Measurements from ENCODE around the gene FBXO28. TPM values are rescaled to one million over a fixed set of nuclear protein-coding genes. Genes with fewer than 3 reads are reported as not detected.
A peak's percentile ranks its signal among the peaks of the same experiment; 100 is the strongest.
"Not testable (repeated sequence)": the region's sequence is repeated elsewhere in the genome, so short reads cannot be mapped to it uniquely, and the experiment has no call there.

The FBXO28 gene
- total RNA-seq = 51.8 TPM

GRCh38 chr1:224113918-224114786 is at the start of gene FBXO28:
TSS of gene FBXO28 (plus strand) at chr1:224114111. CDS start at chr1:224114130, 19 bp downstream.
- no peak for FAIRE-seq
- DNase-seq (ENCODE audit: low spot score in 2 of 2) = peak; percentile 85 to 90

- FAIRE-seq (no peak), DNase-seq (ENCODE audit: low spot score in 2 of 2) (no peak)
Measured at GRCh38 chr1:224064150-224064549, 49.8 kb upstream of the FBXO28 start.

GRCh38 chr1:224065455-224065854 is 48.5 kb upstream of the FBXO28 start:
- no peak for FAIRE-seq

GRCh38 chr1:224067207-224067606 is 46.7 kb upstream of the FBXO28 start:
- no peak for FAIRE-seq
- no peak for DNase-seq (ENCODE audit: low spot score in 2 of 2)

More at GRCh38 chr1:224065455-224065854, 48.5 kb upstream of the FBXO28 start:
- no peak for DNase-seq (ENCODE audit: low spot score in 2 of 2)

GRCh38 chr1:224067621-224068457 is 46.1 kb upstream of the FBXO28 start:
- FAIRE-seq (no peak), DNase-seq (ENCODE audit: low spot score in 2 of 2) (no peak)

GRCh38 chr1:224068458-224069072 is 45.3 kb upstream of the FBXO28 start:
- no peak for DNase-seq (ENCODE audit: low spot score in 2 of 2)
- FAIRE-seq = no peak

- no peak for DNase-seq (ENCODE audit: low spot score in 2 of 2)
- FAIRE-seq = no peak
Measured at GRCh38 chr1:224069138-224069537, 44.8 kb upstream of the FBXO28 start.

- DNase-seq (ENCODE audit: low spot score in 2 of 2) = no peak
- FAIRE-seq = no peak
Measured at GRCh38 chr1:224070521-224070920, 43.4 kb upstream of the FBXO28 start.

- DNase-seq (ENCODE audit: low spot score in 2 of 2) = no peak
- FAIRE-seq = no peak
Measured at GRCh38 chr1:224076407-224076806, 37.5 kb upstream of the FBXO28 start.

- not testable (repeated sequence) for DNase-seq (ENCODE audit: low spot score in 2 of 2); FAIRE-seq
Measured at GRCh38 chr1:224079644-224080043, 34.3 kb upstream of the FBXO28 start.

GRCh38 chr1:224080115-224080774 is 33.7 kb upstream of the FBXO28 start:
- no peak for DNase-seq (ENCODE audit: low spot score in 2 of 2)
- no peak for FAIRE-seq

- FAIRE-seq (no peak), DNase-seq (ENCODE audit: low spot score in 2 of 2) (no peak)
Measured at GRCh38 chr1:224081604-224082003, 32.3 kb upstream of the FBXO28 start.

- FAIRE-seq (no peak), DNase-seq (ENCODE audit: low spot score in 2 of 2) (no peak)
Measured at GRCh38 chr1:224082146-224082545, 31.8 kb upstream of the FBXO28 start.

GRCh38 chr1:224084867-224085266 is 29.0 kb upstream of the FBXO28 start:
- FAIRE-seq (no peak), DNase-seq (ENCODE audit: low spot score in 2 of 2) (no peak)

- DNase-seq (ENCODE audit: low spot score in 2 of 2) (no peak), FAIRE-seq (no peak)
Measured at GRCh38 chr1:224085421-224086108, 28.3 kb upstream of the FBXO28 start.

- FAIRE-seq = no peak
Measured at GRCh38 chr1:224087286-224087794, 26.6 kb upstream of the FBXO28 start.

GRCh38 chr1:224089583-224089982 is 24.3 kb upstream of the FBXO28 start:
- DNase-seq (ENCODE audit: low spot score in 2 of 2) (no peak), FAIRE-seq (no peak)

More at GRCh38 chr1:224087286-224087794, 26.6 kb upstream of the FBXO28 start:
- no peak for DNase-seq (ENCODE audit: low spot score in 2 of 2)

- FAIRE-seq = no peak
Measured at GRCh38 chr1:224090116-224090515, 23.8 kb upstream of the FBXO28 start.

GRCh38 chr1:224092111-224092510 is 21.8 kb upstream of the FBXO28 start:
- no peak for DNase-seq (ENCODE audit: low spot score in 2 of 2)
- no peak for FAIRE-seq

More at GRCh38 chr1:224090116-224090515, 23.8 kb upstream of the FBXO28 start:
- DNase-seq (ENCODE audit: low spot score in 2 of 2) = no peak

Measured in frontal cortex (tissue), 4 donors.